ENCODE measurements around the gene THSD4.

THSD4 gene

GRCh38 chr15:71384501-71384900 is 269.2 kb downstream of the THSD4 start:
- whole genome bisulfite sequencing: 72% methylated on average over 2 of the region's 3 CpGs
- Histone ChIP-seq H3K4ac (ENCODE audit: low read depth in 1 of 2, low read length in 2 of 2) (no peak overlapping the region), H2BK5ac (ENCODE audit: low read depth, low read length, poor library complexity, severe bottlenecking) (no peak overlapping the region), H3K9me3 (ENCODE audit: control insufficient read depth, low read length) (no peaks in the 10 kb centered on the region), H2BK15ac (ENCODE audit: low read depth, poor library complexity, severe bottlenecking) (no peak overlapping the region), H3K9ac (ENCODE audit: low read length) (no peak overlapping the region), H3K4me2 (ENCODE audit: low read length, poor library complexity, severe bottlenecking) (no peak overlapping the region), H3K27ac (ENCODE audit: low read length, poor library complexity, severe bottlenecking) (no peak overlapping the region), H4K91ac (ENCODE audit: low read length) (no peak overlapping the region), H2BK120ac (ENCODE audit: low read depth, low read length) (no peak overlapping the region), H3K4me3 (ENCODE audit: insufficient read depth in 1 of 2, low read depth in 1 of 2, low read length in 2 of 2) (no peak overlapping the region), H3K27me3 (ENCODE audit: control insufficient read depth in 1 of 2, insufficient read depth in 1 of 2, low read length in 2 of 2) (no peaks in the 10 kb centered on the region), H3K4me1 (ENCODE audit: control insufficient read depth, insufficient read depth, low read depth, low read length) (no peaks in the 10 kb centered on the region), H2AK5ac (ENCODE audit: low read length, severe bottlenecking) (no peak overlapping the region), H2AFZ (ENCODE audit: low read depth, low read length) (no peak overlapping the region), H3K79me1 (replicated peaks; ENCODE audit: low read length, poor library complexity, severe bottlenecking) (peaks cover 2% of the 10 kb centered on the region), H3K14ac (ENCODE audit: low read length in 2 of 2) (no peak overlapping the region), H3K23ac (ENCODE audit: low read length in 2 of 2) (no peak overlapping the region), H3K36me3 (ENCODE audit: control insufficient read depth in 1 of 2, insufficient read depth in 2 of 2, low read depth in 1 of 2, low read length in 2 of 2) (no peaks in the 10 kb centered on the region), H3K18ac (ENCODE audit: low read depth in 1 of 2, low read length in 2 of 2) (no peak overlapping the region), H2BK12ac (ENCODE audit: low read length in 2 of 2) (no peak overlapping the region), H4K8ac (ENCODE audit: low read length) (no peak overlapping the region)
- DNase-seq: no peak

- Histone ChIP-seq H3K4me1 (ENCODE audit: control insufficient read depth, insufficient read depth, low read depth, low read length) (no peaks in the 10 kb centered on the region), H3K14ac (ENCODE audit: low read length in 2 of 2) (no peak overlapping the region), H3K18ac (ENCODE audit: low read depth in 1 of 2, low read length in 2 of 2) (no peak overlapping the region), H3K4me2 (ENCODE audit: low read length, poor library complexity, severe bottlenecking) (no peak overlapping the region), H3K27me3 (ENCODE audit: control insufficient read depth in 1 of 2, insufficient read depth in 1 of 2, low read length in 2 of 2) (no peaks in the 10 kb centered on the region), H2BK5ac (ENCODE audit: low read depth, low read length, poor library complexity, severe bottlenecking) (no peak overlapping the region), H4K91ac (ENCODE audit: low read length) (no peak overlapping the region), H2AFZ (ENCODE audit: low read depth, low read length) (no peak overlapping the region), H3K36me3 (ENCODE audit: control insufficient read depth in 1 of 2, insufficient read depth in 2 of 2, low read depth in 1 of 2, low read length in 2 of 2) (no peaks in the 10 kb centered on the region), H3K27ac (ENCODE audit: low read length, poor library complexity, severe bottlenecking) (no peak overlapping the region), H3K23ac (ENCODE audit: low read length in 2 of 2) (no peak overlapping the region), H4K8ac (ENCODE audit: low read length) (no peak overlapping the region), H3K4me3 (ENCODE audit: insufficient read depth in 1 of 2, low read depth in 1 of 2, low read length in 2 of 2) (no peak overlapping the region), H2AK5ac (ENCODE audit: low read length, severe bottlenecking) (no peak overlapping the region), H2BK120ac (ENCODE audit: low read depth, low read length) (no peak overlapping the region), H3K4ac (ENCODE audit: low read depth in 1 of 2, low read length in 2 of 2) (no peak overlapping the region), H3K9ac (ENCODE audit: low read length) (no peak overlapping the region), H2BK15ac (ENCODE audit: low read depth, poor library complexity, severe bottlenecking) (no peak overlapping the region), H2BK12ac (ENCODE audit: low read length in 2 of 2) (no peak overlapping the region), H3K9me3 (ENCODE audit: control insufficient read depth, low read length) (no peaks in the 10 kb centered on the region), H3K79me1 (replicated peaks; ENCODE audit: low read length, poor library complexity, severe bottlenecking) (peaks cover 2% of the 10 kb centered on the region)
- 93% methylated on average over 4 of the region's 4 CpGs for WGBS
- DNase-seq: no peak
Measured at GRCh38 chr15:71385026-71385425, 269.8 kb downstream of the THSD4 start.

- Histone ChIP-seq H3K4me1 (ENCODE audit: control insufficient read depth, insufficient read depth, low read depth, low read length) (no peaks in the 10 kb centered on the region), H2BK5ac (ENCODE audit: low read depth, low read length, poor library complexity, severe bottlenecking) (no peak overlapping the region), H2AFZ (ENCODE audit: low read depth, low read length) (no peak overlapping the region), H4K8ac (ENCODE audit: low read length) (no peak overlapping the region), H3K9me3 (ENCODE audit: control insufficient read depth, low read length) (no peaks in the 10 kb centered on the region), H2BK15ac (ENCODE audit: low read depth, poor library complexity, severe bottlenecking) (no peak overlapping the region), H3K9ac (ENCODE audit: low read length) (no peak overlapping the region), H3K14ac (ENCODE audit: low read length in 2 of 2) (no peak overlapping the region), H3K4ac (ENCODE audit: low read depth in 1 of 2, low read length in 2 of 2) (no peak overlapping the region), H3K27me3 (ENCODE audit: control insufficient read depth in 1 of 2, insufficient read depth in 1 of 2, low read length in 2 of 2) (no peaks in the 10 kb centered on the region), H3K36me3 (ENCODE audit: control insufficient read depth in 1 of 2, insufficient read depth in 2 of 2, low read depth in 1 of 2, low read length in 2 of 2) (no peaks in the 10 kb centered on the region), H3K23ac (ENCODE audit: low read length in 2 of 2) (no peak overlapping the region), H3K79me1 (replicated peaks; ENCODE audit: low read length, poor library complexity, severe bottlenecking) (peaks cover 2% of the 10 kb centered on the region), H2BK12ac (ENCODE audit: low read length in 2 of 2) (no peak overlapping the region), H3K4me3 (ENCODE audit: insufficient read depth in 1 of 2, low read depth in 1 of 2, low read length in 2 of 2) (no peak overlapping the region), H2BK120ac (ENCODE audit: low read depth, low read length) (no peak overlapping the region), H3K27ac (ENCODE audit: low read length, poor library complexity, severe bottlenecking) (no peak overlapping the region), H3K4me2 (ENCODE audit: low read length, poor library complexity, severe bottlenecking) (no peak overlapping the region), H4K91ac (ENCODE audit: low read length) (no peak overlapping the region), H2AK5ac (ENCODE audit: low read length, severe bottlenecking) (no peak overlapping the region), H3K18ac (ENCODE audit: low read depth in 1 of 2, low read length in 2 of 2) (no peak overlapping the region)
- no peak for DNase-seq
- 78% methylated on average over 2 of the region's 5 CpGs for WGBS
Measured at GRCh38 chr15:71385457-71385856, 270.2 kb downstream of the THSD4 start.

- Histone ChIP-seq H2BK15ac (ENCODE audit: low read depth, poor library complexity, severe bottlenecking) (no peak overlapping the region), H3K9ac (ENCODE audit: low read length) (no peak overlapping the region), H2AFZ (ENCODE audit: low read depth, low read length) (no peak overlapping the region), H2AK5ac (ENCODE audit: low read length, severe bottlenecking) (no peak overlapping the region), H3K4me2 (ENCODE audit: low read length, poor library complexity, severe bottlenecking) (no peak overlapping the region), H3K27ac (ENCODE audit: low read length, poor library complexity, severe bottlenecking) (no peak overlapping the region), H2BK5ac (ENCODE audit: low read depth, low read length, poor library complexity, severe bottlenecking) (no peak overlapping the region), H3K4ac (ENCODE audit: low read depth in 1 of 2, low read length in 2 of 2) (no peak overlapping the region), H3K23ac (ENCODE audit: low read length in 2 of 2) (no peak overlapping the region), H4K8ac (ENCODE audit: low read length) (no peak overlapping the region), H3K4me3 (ENCODE audit: insufficient read depth in 1 of 2, low read depth in 1 of 2, low read length in 2 of 2) (no peak overlapping the region), H2BK12ac (ENCODE audit: low read length in 2 of 2) (no peak overlapping the region), H3K79me1 (replicated peaks; ENCODE audit: low read length, poor library complexity, severe bottlenecking) (peaks cover 2% of the 10 kb centered on the region), H3K36me3 (ENCODE audit: control insufficient read depth in 1 of 2, insufficient read depth in 2 of 2, low read depth in 1 of 2, low read length in 2 of 2) (no peaks in the 10 kb centered on the region), H3K18ac (ENCODE audit: low read depth in 1 of 2, low read length in 2 of 2) (no peak overlapping the region), H4K91ac (ENCODE audit: low read length) (no peak overlapping the region), H2BK120ac (ENCODE audit: low read depth, low read length) (no peak overlapping the region), H3K27me3 (ENCODE audit: control insufficient read depth in 1 of 2, insufficient read depth in 1 of 2, low read length in 2 of 2) (no peaks in the 10 kb centered on the region), H3K4me1 (ENCODE audit: control insufficient read depth, insufficient read depth, low read depth, low read length) (no peaks in the 10 kb centered on the region), H3K9me3 (ENCODE audit: control insufficient read depth, low read length) (no peaks in the 10 kb centered on the region), H3K14ac (ENCODE audit: low read length in 2 of 2) (no peak overlapping the region)
- 64% methylated on average over 2 of the region's 2 CpGs for WGBS
- DNase-seq: no peak
Measured at GRCh38 chr15:71386005-71386404, 270.7 kb downstream of the THSD4 start.
